Fibroblast of villous mesenchyme (primary cell): Measurements from ENCODE around the gene TTC9B. TPM values are rescaled to one million over a fixed set of nuclear protein-coding genes. Genes with fewer than 3 reads are reported as not detected.

Experiments used
- DNase-seq: peaks from one replicate; pipeline ENCODE4 v3.0.0-alpha.2; 2010; ENCODE audit warnings: low read depth
- H3K4me3 ChIP-seq: 2 replicates; pipeline ENCODE4 v1.5.1; 2011; ENCODE audit warnings: low read depth, mild to moderate bottlenecking, low read length
- CTCF ChIP-seq: IDR thresholded peaks from 2 replicates; pipeline ENCODE4 v1.5.1; 2012; ENCODE audit warnings: low read depth, mild to moderate bottlenecking, low read length; ENCODE audit not compliant: insufficient read depth
- total RNA-seq: library from RNA; depleted of rRNA; stranded (reverse); fragments of >200 nt; gene quantifications from 2 replicates; pipeline ENCODE4 v1.2.3, GENCODE V29; 2012

TTC9B gene
- total RNA-seq, 1 donor, result not detected

- no peak overlapping the region for H3K4me3 ChIP-seq
- DNase-seq, result no peak
- TF ChIP-seq CTCF, result no peak
Measured at GRCh38 chr19:40255619-40256166, 37.5 kb upstream of the TTC9B start.

GRCh38 chr19:40254714-40255418 lies 36.7 kb upstream of the TTC9B start:
- no peak overlapping the region for H3K4me3 ChIP-seq
- no peak for DNase-seq

GRCh38 chr19:40253611-40254092 lies 35.5 kb upstream of the TTC9B start:
- TF ChIP-seq CTCF, result no peak
- no peak overlapping the region for H3K4me3 ChIP-seq
- no peak for DNase-seq

More at GRCh38 chr19:40254714-40255418, 36.7 kb upstream of the TTC9B start:
- TF ChIP-seq CTCF, result no peak

- no peak for TF ChIP-seq CTCF
- H3K4me3 ChIP-seq, result no peak overlapping the region
- DNase-seq, result no peak
Measured at GRCh38 chr19:40252395-40252794, 34.2 kb upstream of the TTC9B start.

- no peak for TF ChIP-seq CTCF
- no peak for DNase-seq
- no peak overlapping the region for H3K4me3 ChIP-seq
Measured at GRCh38 chr19:40251991-40252390, 33.8 kb upstream of the TTC9B start.

GRCh38 chr19:40251244-40251643 lies 33.1 kb upstream of the TTC9B start:
- no peak for DNase-seq
- no peak overlapping the region for H3K4me3 ChIP-seq
- TF ChIP-seq CTCF, result no peak

- H3K4me3 ChIP-seq, result no peak overlapping the region
- DNase-seq, result no peak
- TF ChIP-seq CTCF, result no peak
Measured at GRCh38 chr19:40249781-40250180, 31.6 kb upstream of the TTC9B start.
